HepG2 (cell line): Measurements from ENCODE around the gene ATP7B. TPM values are rescaled to one million over a fixed set of nuclear protein-coding genes. Genes with fewer than 3 reads are reported as not detected.

Experiments used
- ATAD3A ChIP-seq: sonication (generic); formaldehyde crosslinking; IDR thresholded peaks from 2 replicates; pipeline ENCODE4 v1.4.0; 2020; ENCODE audit warnings: missing genetic modification reagents
- BCL6 ChIP-seq: IDR thresholded peaks from 2 replicates; pipeline ENCODE4 v1.6.1; 2016; ENCODE audit warnings: missing genetic modification reagents, missing compliant biosample characterization
- ELF1 ChIP-seq: sonication (generic); formaldehyde crosslinking; IDR thresholded peaks from 2 replicates; pipeline ENCODE4 v1.4.0; 2020; ENCODE audit warnings: missing genetic modification reagents
- HMGA1 ChIP-seq: sonication (generic); formaldehyde crosslinking; conservative IDR thresholded peaks from 2 replicates; pipeline ENCODE4 v1.4.0; 2020; ENCODE audit warnings: missing genetic modification reagents
- HNRNPUL1 ChIP-seq: fragments of 200-400 bp; formaldehyde crosslinking; IDR thresholded peaks from 2 replicates; pipeline ENCODE4 v1.6.1; 2017; ENCODE audit warnings: low read depth, mild to moderate bottlenecking, low read length, moderate library complexity
- MTF1 ChIP-seq: sonication (generic); formaldehyde crosslinking; IDR thresholded peaks from 2 replicates; pipeline ENCODE4 v1.5.0; 2020; ENCODE audit warnings: missing genetic modification reagents
- MYNN ChIP-seq: sonication (generic); formaldehyde crosslinking; IDR thresholded peaks from 2 replicates; pipeline ENCODE4 v1.4.0; 2020; ENCODE audit warnings: mild to moderate bottlenecking, low read depth, missing genetic modification reagents
- RARG ChIP-seq: sonication (generic); formaldehyde crosslinking; IDR thresholded peaks from 2 replicates; pipeline ENCODE4 v1.4.0; 2020; ENCODE audit warnings: low read depth, mild to moderate bottlenecking, missing genetic modification reagents
- SMYD3 ChIP-seq: sonication (generic); formaldehyde crosslinking; IDR thresholded peaks from 2 replicates; pipeline ENCODE4 v1.8.1; 2023; ENCODE audit warnings: mild to moderate bottlenecking, missing genetic modification reagents
- TOE1 ChIP-seq: sonication (generic); formaldehyde crosslinking; IDR thresholded peaks from 2 replicates; pipeline ENCODE4 v1.4.0; 2020; ENCODE audit warnings: mild to moderate bottlenecking, missing genetic modification reagents
- TOPORS ChIP-seq: sonication (generic); formaldehyde crosslinking; IDR thresholded peaks from 2 replicates; pipeline ENCODE4 v1.8.0; 2023; ENCODE audit warnings: mild to moderate bottlenecking, missing genetic modification reagents
- ZBTB21 ChIP-seq: sonication (generic); formaldehyde crosslinking; IDR thresholded peaks from 2 replicates; pipeline ENCODE4 v1.4.0; 2020; ENCODE audit warnings: missing genetic modification reagents
- ZMYM4 ChIP-seq: sonication (generic); formaldehyde crosslinking; IDR thresholded peaks from 2 replicates; pipeline ENCODE4 v1.8.1; 2023; ENCODE audit warnings: mild to moderate bottlenecking, missing genetic modification reagents
- ZNF180 ChIP-seq: sonication (generic); formaldehyde crosslinking; IDR thresholded peaks from 2 replicates; pipeline ENCODE4 v1.4.0; 2020; ENCODE audit warnings: low read depth, missing genetic modification reagents, borderline replicate concordance
- polyA plus RNA-seq, 8 experiments: library from polyadenylated mRNA; depleted of rRNA in 3 of 8; stranded (reverse) in 7 of 8; unstranded in 1 of 8; fragments of >200 nt; fragmentation: Illumina TruSeq in 4 of 8; extraction: Trizol in 4 of 8; gene quantifications; 2 replicates each; pipeline versions ENCODE4 v1.2.1 to v1.2.3, GENCODE V29; 2011 to 2016; ENCODE audit warnings: low read depth in 4 of 8, missing spikeins in 1 of 8, mixed read lengths in 1 of 8; ENCODE audit not compliant: insufficient read depth in 1 of 8
- total RNA-seq, 5 experiments: library from RNA; depleted of rRNA; stranded (reverse); fragments of >200 nt; fragmentation: Illumina TruSeq; extraction: Trizol; gene quantifications; 2 replicates each; pipeline ENCODE4 v1.2.3, GENCODE V29; 2016; ENCODE audit warnings: low read depth in 1 of 5
- TF ChIP-seq, protein P1 (sequence below): sonication (generic); formaldehyde crosslinking; IDR thresholded peaks from 2 replicates; pipeline ENCODE4 v1.5.1; 2020; ENCODE audit warnings: missing genetic modification reagents, mild to moderate bottlenecking, borderline replicate concordance
- TF ChIP-seq, protein P2 (sequence below): sonication (generic); formaldehyde crosslinking; IDR thresholded peaks from 2 replicates; pipeline ENCODE4 v1.9.0; 2021; ENCODE audit warnings: missing genetic modification reagents, borderline replicate concordance
- TF ChIP-seq, protein P3 (sequence below), 2 experiments: fragments of 450-650 bp in 1 of 2; sonication (generic) in 1 of 2; formaldehyde crosslinking; IDR thresholded peaks; 2 replicates each; pipeline versions ENCODE4 v1.5.0 to v1.8.0; 2020 to 2022; ENCODE audit warnings: mild to moderate bottlenecking in 1 of 2, missing genetic modification reagents in 1 of 2
- TF ChIP-seq, protein P4 (sequence below): sonication (generic); formaldehyde crosslinking; IDR thresholded peaks from 2 replicates; pipeline ENCODE4 v1.5.1; 2020; ENCODE audit warnings: missing genetic modification reagents, mild to moderate bottlenecking, borderline replicate concordance
- TF ChIP-seq, protein P5 (sequence below): sonication (generic); formaldehyde crosslinking; IDR thresholded peaks from 2 replicates; pipeline ENCODE4 v1.5.0; 2020; ENCODE audit warnings: missing genetic modification reagents
- TF ChIP-seq, protein P6 (sequence below): sonication (generic); formaldehyde crosslinking; IDR thresholded peaks from 2 replicates; pipeline ENCODE4 v1.4.0; 2020; ENCODE audit warnings: missing genetic modification reagents, borderline replicate concordance

The ATP7B gene
- total and polyA plus RNA-seq, 2 of the 13 experiments (the other 11 are each of a cell fraction or from before 2014, with no cell fraction given): 31.8 to 57.4 TPM

DNA sequence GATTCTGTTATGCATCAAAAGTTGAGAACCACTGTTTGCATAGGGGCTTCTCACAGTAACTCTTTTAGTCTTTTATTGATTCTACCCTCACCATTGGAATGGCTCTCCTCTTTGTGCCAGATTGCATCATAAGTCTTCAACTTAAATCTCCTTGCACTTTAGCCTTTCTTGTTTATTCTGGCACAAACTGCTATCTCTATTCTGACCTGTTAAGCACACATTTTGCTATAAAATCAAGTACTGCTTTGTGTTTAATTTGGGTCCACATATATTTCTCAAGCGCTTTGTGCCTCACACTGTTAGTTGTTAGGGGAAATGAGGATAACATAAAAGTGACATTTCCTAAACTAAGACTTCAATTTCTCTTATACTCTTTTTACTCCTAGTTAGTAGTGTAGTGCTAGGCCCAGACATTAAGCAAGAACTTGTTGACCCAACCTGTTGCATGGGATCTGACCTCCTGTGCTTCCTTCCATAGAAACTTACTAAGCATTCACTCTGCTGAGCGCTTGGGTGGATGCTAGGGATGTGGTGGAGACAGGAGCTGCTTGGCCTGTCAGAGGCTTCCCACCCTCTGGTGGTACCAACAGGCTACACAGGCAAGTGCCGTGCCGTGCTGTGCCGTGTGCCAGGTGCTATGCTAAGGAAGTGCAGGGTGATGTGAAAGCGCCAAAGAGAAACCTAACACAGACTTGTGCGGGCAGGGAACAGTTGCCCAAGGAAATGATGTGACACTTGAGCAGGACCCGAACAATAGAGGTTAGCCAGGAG, 14.4 kb upstream of the ATP7B start (continued):
- TF ChIP-seq MYNN (no peak), ZNF180 (CRISPR knock-in tag) (no peak), ATAD3A (no peak), BCL6 (CRISPR knock-in tag) (peak; percentile 81), HMGA1 (CRISPR knock-in tag) (no peak), SMYD3 (CRISPR knock-in tag) (no peak), MTF1 (no peak), TOPORS (no peak), HNRNPUL1 (no peak), RARG (no peak), TOE1 (CRISPR knock-in tag) (no peak), ZBTB21 (CRISPR knock-in tag) (peak; percentile 11; the same call in 1 of the 2 replicates), ZMYM4 (CRISPR knock-in tag) (peak; percentile 82), ELF1 (CRISPR knock-in tag) (no peak)
- TF ChIP-seq, protein P1, sequence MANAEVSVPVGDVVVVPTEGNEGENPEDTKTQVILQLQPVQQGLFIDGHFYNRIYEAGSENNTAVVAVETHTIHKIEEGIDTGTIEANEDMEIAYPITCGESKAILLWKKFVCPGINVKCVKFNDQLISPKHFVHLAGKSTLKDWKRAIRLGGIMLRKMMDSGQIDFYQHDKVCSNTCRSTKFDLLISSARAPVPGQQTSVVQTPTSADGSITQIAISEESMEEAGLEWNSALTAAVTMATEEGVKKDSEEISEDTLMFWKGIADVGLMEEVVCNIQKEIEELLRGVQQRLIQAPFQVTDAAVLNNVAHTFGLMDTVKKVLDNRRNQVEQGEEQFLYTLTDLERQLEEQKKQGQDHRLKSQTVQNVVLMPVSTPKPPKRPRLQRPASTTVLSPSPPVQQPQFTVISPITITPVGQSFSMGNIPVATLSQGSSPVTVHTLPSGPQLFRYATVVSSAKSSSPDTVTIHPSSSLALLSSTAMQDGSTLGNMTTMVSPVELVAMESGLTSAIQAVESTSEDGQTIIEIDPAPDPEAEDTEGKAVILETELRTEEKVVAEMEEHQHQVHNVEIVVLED (CRISPR knock-in tag): peak; percentile 44; the same call in 1 of the 2 replicates
- TF ChIP-seq, protein P2, sequence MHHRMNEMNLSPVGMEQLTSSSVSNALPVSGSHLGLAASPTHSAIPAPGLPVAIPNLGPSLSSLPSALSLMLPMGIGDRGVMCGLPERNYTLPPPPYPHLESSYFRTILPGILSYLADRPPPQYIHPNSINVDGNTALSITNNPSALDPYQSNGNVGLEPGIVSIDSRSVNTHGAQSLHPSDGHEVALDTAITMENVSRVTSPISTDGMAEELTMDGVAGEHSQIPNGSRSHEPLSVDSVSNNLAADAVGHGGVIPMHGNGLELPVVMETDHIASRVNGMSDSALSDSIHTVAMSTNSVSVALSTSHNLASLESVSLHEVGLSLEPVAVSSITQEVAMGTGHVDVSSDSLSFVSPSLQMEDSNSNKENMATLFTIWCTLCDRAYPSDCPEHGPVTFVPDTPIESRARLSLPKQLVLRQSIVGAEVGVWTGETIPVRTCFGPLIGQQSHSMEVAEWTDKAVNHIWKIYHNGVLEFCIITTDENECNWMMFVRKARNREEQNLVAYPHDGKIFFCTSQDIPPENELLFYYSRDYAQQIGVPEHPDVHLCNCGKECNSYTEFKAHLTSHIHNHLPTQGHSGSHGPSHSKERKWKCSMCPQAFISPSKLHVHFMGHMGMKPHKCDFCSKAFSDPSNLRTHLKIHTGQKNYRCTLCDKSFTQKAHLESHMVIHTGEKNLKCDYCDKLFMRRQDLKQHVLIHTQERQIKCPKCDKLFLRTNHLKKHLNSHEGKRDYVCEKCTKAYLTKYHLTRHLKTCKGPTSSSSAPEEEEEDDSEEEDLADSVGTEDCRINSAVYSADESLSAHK (CRISPR knock-in tag): no peak
- TF ChIP-seq, protein P3, sequence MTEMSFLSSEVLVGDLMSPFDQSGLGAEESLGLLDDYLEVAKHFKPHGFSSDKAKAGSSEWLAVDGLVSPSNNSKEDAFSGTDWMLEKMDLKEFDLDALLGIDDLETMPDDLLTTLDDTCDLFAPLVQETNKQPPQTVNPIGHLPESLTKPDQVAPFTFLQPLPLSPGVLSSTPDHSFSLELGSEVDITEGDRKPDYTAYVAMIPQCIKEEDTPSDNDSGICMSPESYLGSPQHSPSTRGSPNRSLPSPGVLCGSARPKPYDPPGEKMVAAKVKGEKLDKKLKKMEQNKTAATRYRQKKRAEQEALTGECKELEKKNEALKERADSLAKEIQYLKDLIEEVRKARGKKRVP (CRISPR knock-in tag; IDR thresholded peaks at IDR 0.05): peak; percentile 80 to 98; a peak in 3 of 4 replicates
- TF ChIP-seq, protein P4, sequence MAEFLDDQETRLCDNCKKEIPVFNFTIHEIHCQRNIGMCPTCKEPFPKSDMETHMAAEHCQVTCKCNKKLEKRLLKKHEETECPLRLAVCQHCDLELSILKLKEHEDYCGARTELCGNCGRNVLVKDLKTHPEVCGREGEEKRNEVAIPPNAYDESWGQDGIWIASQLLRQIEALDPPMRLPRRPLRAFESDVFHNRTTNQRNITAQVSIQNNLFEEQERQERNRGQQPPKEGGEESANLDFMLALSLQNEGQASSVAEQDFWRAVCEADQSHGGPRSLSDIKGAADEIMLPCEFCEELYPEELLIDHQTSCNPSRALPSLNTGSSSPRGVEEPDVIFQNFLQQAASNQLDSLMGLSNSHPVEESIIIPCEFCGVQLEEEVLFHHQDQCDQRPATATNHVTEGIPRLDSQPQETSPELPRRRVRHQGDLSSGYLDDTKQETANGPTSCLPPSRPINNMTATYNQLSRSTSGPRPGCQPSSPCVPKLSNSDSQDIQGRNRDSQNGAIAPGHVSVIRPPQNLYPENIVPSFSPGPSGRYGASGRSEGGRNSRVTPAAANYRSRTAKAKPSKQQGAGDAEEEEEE: no peak; the same call in 1 of the 2 replicates
- TF ChIP-seq, protein P5, sequence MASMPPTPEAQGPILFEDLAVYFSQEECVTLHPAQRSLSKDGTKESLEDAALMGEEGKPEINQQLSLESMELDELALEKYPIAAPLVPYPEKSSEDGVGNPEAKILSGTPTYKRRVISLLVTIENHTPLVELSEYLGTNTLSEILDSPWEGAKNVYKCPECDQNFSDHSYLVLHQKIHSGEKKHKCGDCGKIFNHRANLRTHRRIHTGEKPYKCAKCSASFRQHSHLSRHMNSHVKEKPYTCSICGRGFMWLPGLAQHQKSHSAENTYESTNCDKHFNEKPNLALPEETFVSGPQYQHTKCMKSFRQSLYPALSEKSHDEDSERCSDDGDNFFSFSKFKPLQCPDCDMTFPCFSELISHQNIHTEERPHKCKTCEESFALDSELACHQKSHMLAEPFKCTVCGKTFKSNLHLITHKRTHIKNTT: no peak
- TF ChIP-seq, protein P6, sequence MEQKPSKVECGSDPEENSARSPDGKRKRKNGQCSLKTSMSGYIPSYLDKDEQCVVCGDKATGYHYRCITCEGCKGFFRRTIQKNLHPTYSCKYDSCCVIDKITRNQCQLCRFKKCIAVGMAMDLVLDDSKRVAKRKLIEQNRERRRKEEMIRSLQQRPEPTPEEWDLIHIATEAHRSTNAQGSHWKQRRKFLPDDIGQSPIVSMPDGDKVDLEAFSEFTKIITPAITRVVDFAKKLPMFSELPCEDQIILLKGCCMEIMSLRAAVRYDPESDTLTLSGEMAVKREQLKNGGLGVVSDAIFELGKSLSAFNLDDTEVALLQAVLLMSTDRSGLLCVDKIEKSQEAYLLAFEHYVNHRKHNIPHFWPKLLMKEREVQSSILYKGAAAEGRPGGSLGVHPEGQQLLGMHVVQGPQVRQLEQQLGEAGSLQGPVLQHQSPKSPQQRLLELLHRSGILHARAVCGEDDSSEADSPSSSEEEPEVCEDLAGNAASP (CRISPR knock-in tag): peak; percentile 86
